ENCODE data around the gene TMEM217. TPM values are rescaled to one million over a fixed set of nuclear protein-coding genes. Genes with fewer than 3 reads are reported as not detected.
A peak's percentile ranks its signal among the peaks of the same experiment; 100 is the strongest.

Gene TMEM217
- total RNA-seq, 1 donor from 2014 or later: 0.84 TPM

DNA sequence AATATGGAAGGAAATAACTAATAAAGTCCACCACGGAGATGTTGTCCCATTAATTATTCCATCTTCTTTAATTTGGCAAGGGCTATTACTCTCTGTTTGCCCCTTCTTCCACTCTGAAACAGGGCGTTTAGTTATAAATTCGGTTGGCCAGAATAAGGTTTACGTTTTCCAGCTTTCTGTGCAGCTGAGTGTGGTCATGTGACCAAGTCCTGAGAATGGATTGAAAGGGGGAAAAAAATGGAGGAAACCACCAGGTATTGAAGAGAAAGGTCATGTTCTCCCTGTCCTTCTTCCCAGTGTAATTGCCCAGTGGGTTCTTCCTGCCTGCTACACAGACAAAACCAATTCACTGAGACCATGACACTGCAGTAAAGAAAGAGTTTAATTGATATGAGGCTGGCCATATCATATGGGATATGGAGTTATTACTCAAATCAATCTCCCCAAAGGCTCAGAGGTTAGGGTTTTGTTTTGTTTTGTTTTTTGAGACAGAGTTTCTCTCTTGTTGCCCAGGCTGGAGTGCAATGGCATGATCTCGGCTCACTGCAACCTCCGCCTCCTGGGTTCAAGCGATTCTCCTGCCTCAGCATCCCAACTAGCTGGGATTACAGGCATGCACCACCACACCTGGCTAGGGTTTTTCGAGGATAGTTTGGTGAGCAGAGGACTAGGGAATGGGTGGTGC, 14.7 kb downstream of the TMEM217 start:
- no peak for ATAC-seq

DNA sequence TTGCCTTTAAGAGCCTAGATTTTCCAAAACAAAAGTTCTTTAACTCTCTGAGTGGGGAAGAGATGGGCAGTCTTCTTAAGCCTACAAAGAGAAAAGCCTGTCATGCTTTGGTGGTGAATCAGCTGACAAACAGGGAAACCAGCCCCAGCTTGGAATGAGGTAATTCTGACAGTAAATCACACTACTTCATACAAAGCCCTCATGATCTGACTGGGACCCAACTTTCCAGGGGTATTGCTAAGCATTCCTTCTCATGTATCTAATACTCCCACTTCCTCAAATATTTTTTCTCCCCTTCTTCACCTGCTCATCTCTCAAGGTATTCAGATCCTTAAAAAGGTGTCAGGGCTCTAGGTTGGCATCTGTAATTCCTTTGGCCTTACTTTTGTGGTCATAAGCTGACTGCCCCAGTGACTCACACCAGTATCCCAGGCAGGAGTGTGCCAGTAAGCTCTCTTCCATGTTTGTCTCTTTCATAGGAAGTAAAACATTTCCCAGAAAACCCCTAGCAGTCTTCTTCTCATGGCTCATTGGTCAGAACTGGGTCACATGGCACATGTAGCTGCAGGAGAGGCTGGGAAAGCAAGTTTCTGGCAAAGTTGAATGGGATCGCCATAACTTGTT, 15.4 kb downstream of the TMEM217 start:
- peak; percentile 55 for ATAC-seq

DNA sequence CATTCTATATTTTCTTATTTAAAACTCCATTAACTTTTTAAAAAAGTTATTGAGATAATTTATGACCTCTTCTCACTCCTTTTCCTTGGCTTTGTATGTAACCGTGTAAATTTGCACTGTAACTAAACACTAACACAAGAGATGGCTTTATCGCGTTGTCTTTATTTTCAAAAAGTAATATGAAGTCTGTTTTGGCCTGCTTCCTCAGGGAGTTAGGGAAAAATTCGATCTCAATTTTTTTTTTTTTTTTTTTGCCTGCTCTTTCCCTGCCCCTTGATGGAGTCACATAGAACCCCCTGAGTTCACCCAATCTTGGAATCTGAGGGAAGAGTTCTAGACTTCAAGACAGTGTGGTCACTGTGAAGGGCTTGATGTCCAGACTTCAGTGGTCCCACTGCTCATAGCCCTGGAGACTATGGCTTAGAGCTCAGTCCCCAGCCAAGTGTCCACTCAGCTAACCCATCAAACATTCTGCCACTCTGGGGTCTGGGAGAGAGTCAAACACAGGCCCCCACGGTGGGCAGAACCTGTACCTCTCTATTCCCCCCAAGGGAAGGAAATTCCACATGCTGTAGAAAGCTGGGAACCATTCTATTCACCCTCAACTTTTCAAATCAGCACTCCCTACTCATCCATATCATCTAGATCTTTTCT, 16.0 kb downstream of the TMEM217 start:
- no peak for ATAC-seq

DNA sequence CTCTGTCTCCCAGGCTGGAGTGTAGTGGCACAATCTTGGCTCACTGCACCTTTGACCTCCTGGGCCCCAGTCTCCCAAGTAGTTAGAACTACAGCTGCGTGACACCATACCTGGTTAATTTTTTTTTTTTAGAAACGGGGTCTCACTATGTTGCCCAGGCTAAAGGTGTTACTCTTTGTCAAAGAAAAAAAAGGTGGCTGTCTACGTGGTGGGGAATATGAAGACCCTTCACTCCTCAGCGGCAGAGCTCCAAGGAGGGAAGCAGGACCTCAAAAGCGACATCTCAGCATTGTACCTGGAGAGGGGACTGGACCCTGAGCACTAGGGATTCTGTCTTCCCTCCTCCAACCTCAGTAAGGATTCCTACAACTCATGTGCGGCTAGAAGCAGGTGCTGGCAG, 16.8 kb downstream of the TMEM217 start:
- ATAC-seq: no peak

DNA sequence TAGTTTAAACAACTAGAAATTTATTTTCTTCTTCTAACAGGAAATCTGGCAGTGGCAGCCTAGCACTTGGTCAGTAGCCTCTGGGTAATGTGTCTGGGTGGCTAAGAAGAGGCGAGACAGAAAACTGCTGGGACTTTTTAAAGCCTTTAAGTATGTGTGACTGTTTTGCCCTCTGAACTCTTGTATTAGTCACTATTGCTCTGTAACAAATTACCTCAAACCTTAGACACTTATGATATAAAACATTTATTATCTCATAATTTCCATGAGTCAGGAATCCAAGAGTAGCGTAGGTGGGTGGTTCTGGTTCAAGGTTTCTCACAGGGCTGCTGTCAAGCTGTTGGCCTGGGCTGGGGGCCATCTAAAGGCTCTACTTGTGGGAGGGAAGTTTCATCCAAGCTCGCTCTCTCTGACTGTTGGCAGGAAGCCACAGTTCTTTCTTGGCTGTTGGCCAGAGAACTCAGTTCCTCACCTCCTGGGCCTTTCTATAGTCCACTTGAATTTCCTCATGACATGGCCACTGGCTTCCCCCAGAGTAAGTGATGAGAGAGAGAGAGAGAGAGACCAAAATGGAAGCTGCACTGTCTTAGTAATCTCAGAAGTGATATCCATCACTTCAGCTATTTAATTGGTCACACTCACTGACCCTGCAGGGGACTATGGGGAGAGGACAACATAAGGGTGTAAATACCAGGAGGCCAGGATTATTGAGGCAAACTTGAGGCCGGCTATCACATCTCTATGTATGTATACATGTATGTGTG, 17.8 kb downstream of the TMEM217 start:
- ATAC-seq: peak; percentile 66

DNA sequence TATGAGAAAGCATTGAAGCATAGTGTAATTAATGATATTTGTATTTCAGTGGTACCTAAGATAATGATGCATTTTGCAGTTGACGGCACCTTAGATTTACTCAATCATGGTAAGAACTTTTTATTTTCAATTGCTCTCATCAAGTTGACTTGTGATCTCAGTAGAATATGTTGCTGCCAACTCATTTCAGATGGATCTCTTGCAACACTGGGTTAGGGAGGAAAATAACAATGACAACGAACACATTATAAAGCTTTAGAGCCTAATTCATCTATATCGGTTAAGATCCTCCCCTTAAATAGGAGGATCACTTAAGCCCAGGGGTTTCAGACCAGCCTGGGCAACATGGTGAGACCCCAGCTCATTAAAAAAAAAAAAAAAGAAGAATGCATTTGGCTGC, 18.4 kb downstream of the TMEM217 start:
- ATAC-seq: no peak

DNA sequence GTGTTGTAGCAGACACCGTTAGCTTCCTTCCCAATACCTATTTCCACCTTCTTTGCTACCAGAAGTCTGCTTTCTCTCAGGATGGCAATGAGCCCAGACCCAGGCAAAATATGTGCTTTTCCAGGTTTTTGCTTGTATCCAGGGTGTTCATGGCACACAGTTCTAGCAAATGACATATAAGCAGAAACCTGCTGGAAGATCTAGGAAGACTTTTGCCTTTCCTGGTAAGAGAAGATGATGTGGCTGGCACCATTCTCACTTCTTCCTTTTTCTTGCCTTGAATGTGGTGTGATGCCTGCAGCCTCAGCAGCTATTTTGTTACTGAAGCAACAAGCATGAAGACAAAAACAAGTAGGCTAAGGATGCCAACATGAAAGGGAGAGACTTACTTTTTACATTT, 19.6 kb downstream of the TMEM217 start:
- ATAC-seq: no peak

DNA sequence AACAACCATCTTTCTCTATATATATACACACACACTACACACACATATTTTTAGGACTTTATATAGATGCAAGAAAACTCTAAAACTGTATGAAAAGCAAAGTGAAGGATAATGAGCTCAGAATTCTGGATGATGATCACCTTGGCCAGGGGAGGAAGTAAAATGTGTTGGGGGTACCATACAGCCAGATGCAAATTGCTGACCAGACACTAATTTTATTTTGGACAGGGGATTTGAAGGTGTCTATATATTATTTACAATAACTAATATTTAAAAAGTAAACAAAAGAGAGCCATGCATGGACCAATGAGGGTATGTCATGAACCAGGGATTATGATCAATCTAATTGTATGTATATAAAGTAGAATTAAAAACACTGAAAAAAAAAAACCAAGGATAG, 20.2 kb downstream of the TMEM217 start:
- no peak for ATAC-seq

DNA sequence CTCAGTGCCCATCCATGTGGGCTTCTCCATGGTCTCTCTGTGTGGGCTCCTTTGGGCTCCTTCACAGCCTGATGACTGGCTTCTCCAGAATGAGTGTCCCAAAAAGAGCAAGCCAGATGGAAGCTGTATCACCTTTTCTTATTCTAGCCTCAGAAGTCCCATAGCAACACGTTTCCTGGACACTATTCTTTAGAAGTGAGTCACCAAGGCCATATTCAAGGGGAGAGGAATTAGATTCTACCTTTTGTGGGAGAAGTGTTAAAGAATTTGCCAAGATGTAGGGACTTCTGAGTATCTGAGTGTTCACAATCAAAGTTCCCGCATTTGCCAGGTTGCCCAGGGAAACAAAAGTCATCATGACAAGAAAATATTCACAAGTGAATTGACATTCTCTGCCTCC, 21.0 kb downstream of the TMEM217 start:
- no peak for ATAC-seq

DNA sequence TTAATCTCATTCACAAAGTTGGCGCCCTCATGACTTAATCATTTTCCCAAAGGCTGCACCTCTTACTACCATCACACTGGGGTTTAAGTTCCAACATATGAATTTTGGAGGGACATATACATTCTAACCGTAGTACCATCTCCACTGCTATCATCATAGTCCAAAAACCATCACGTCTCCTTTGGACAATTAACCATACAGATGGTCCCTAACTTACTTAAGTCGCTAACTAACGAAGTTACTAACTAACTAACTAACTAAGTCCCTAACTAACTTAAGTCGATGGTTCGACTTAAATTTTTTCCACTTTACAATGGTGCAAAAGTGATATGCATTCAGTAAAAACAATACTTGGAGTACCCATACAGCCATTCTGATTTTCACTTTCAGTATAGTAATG, 24.4 kb downstream of the TMEM217 start:
- no peak for ATAC-seq

DNA sequence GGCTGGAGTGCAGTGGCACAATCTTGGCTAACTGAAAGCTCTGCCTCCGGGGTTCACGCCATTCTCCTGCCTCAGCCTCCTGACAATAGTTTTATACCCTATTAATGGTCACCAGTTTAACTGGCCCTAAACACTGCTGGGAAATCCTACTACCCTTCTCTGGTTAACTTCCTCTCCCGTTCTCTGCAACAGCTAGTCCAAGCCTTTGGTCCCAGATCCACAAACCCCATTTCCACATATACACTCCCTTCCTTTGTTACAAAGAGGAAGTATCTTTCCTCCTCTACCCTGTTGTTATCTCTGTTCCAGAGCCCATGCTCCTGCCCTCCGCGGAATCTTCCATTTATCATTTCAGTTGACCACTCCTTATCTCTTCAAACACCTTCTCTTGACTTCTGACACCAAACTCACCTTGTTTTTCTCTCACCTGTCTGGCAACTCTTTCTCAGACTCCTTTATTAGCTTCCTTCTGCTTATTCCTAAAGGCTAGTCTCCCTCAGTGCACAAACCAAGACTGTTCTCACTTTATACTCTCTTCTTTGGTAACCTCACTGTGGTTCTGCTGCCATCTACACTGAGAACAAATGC, 25.4 kb downstream of the TMEM217 start:
- ATAC-seq: no peak

DNA sequence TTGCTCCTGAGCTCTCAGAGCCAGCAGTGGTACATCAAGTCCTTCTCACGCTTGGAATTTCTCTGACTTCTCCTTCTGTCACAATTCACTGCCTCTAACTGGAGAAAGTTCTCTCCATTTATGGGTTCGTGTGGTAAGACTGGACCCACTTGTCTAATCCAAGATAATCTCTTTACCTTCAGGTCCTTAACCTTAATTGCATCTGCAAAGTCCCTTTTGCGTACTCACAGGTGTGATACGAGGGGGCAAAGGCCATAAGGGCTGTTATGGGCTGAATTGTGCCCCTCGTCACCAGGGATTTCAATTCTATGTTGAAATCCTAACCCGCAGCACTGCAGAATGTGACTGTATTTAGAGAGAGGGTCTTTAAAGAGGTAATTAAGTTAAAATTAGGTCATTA, 27.8 kb downstream of the TMEM217 start:
- ATAC-seq: no peak

DNA sequence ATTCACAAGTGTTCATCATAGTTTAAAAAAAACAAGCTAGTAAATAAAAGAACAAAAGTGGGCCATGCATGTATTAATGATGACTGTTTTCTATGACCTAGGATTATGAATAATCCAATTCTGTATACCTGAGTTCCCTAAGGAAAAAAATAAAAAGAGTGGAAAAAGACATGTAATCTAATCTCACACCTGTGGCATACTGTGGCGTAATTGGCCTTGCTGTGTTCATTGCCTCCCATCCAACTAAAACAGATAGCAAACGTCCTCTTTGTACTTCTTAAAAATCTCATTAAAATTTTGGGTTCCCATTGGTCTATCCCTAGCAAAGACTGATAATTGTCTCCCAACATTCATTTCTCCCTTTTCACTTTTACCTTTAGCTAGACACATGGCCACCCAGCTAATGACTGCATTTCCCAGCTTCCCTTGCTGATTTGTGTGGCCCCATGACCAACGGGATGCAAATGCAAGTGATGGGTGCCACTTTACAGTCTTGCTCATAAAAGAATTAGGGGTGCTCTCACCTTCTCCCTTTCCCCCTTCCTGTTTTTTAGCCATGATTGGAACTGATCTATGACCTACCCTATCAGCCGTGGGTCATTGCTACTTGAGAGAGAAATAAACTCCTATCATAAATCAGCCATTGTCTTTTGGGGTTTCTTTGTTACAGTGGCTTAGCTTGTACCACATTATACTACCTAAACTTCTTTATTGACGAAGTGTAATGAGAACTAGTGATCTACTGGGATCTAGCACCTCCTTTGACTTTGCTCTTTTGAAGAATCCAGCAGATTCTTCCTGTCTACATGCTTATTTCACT, 32.4 kb downstream of the TMEM217 start:
- ATAC-seq: no peak

DNA sequence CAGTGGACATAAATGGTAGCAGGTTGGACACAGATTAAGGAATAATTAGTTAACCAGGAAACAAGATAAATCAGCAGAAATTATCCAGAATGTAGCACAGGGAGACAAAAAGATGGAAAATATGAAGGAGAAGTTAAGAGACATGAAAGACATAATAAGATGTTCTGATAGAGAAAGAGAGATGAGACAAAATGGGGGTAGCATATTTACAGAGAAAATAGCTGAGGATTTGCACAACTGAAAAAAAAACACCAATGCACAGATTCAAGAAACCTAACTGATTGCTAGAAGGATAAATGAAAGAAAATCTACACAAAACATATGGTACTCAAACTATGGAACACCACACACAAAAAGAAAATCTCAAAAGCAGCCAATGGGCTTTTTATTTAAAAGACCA, 35.0 kb downstream of the TMEM217 start:
- ATAC-seq: no peak

DNA sequence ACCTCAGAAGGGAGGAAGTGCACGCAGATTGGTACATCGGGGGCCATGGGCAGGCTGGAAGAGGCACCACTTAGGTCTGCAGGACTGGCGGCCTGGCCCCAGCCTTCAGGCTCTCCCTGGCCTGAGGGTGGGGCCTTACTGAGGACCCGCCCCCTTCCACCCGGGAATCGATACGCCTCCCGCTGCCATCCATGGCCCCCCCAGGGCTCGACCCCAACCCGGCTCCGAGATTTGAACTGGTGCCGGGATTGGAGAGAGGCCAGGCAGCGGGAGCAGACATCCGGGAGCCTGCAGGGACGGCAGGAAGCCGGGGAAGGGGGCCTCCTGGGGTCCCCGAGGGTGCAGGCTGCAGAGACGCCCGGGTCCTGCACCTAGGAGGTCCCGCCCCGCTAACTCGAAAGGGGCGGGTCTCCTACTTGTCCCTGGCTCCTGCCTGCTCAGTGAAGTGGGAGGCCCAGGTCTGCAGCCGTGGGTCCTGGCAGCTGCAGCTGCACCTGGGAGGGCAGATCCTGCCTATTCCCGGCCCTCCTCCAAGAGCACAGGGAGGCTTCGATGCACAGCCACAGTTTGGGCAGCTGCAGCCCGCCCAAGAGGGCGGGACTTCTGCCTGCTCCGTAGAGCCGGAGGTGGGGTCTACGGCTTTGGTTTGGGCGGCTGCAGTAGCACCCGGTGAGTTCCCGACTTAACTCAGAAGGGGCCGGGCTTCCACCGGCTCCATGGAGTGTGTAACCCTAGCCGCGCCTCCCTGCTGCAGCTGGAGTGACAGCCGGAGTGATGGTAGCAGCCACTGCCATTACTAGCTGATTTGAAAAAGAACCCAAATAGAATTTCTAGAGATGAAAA, 35.6 kb downstream of the TMEM217 start:
- peak; percentile 97 for ATAC-seq

DNA sequence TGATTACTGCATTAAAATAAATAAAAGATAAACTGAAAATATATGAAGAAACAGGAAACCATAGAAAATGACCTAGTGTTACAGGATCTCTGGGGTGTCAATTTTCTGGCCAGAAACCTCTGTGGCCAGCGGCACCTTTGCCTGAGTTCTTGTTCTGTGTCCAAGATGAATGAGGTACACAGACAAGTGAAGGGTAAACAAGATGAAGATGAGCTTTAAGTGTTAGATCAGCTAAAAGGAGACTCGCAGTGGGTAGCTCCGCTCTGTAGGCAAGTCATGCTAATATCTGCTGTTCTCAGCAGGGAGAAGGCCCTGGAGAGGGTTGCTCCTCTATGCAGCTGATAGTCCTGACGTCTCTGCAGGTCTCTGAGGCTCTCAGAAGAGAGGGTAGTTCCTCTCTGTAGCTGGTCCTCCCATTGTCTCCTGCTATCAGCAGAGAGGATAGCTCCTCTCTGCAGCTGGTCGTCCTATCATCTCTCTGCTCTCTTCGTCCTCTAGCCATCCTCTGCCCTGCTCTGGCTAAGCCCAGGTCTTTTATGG, 36.3 kb downstream of the TMEM217 start:
- ATAC-seq: peak; percentile 4

DNA sequence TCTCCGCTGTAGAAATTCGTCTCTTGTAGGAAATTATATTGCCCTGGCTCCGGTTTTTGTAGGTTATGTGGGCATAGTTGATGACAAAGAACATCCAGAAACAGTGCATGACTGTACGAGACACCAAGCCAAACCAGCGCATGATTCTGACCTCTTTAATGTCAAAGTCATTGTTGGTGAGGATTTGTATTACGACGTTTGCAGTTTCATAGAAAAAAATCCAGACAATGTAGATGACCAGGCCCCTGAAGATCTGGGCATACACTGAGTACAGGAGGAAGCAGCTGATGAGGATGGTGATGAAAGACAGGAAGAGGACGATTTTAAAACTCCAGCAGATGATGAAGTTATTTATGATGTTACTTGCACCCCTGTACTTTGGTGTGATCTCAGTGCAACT, 39.4 kb downstream of the TMEM217 start:
- ATAC-seq: no peak

DNA sequence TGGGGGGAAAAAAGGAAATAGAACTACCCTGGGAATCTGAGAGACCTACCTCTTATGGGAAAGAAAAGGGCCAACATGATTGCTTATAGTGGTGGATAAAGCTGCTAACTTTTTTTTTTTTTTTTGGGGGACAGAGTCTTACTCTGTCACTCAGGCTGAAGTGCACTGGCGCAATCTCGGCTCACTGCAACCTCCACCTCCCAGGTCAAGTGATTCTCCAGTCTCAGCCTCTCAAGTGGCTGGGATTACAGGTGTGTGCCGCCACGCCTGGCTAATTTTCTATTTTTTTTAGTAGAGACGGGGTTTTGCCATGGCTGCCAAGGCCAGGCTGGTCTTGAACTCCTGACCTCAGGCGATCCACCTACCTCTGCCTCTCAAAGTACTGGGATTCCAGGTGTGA, 39.9 kb downstream of the TMEM217 start:
- ATAC-seq: no peak

DNA sequence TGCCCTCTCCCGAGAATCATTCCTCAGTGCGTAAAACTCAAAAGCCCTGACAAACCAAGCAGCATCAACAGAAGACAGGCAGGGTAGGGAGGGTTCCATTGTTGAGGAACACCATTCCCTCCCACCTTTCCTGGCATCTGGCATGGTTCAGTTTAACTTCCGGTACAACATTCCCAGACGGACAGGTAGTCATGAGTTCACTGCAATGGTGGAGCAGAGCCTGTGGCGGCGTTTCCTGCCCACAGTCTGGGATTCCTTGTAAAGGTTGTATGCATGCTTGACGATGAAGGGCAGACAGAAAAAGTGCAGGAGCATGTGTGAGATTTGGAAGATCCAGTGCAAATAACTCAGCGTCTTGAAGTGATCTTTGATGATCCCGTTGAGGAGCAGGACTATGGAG, 45.7 kb downstream of the TMEM217 start:
- ATAC-seq: no peak

DNA sequence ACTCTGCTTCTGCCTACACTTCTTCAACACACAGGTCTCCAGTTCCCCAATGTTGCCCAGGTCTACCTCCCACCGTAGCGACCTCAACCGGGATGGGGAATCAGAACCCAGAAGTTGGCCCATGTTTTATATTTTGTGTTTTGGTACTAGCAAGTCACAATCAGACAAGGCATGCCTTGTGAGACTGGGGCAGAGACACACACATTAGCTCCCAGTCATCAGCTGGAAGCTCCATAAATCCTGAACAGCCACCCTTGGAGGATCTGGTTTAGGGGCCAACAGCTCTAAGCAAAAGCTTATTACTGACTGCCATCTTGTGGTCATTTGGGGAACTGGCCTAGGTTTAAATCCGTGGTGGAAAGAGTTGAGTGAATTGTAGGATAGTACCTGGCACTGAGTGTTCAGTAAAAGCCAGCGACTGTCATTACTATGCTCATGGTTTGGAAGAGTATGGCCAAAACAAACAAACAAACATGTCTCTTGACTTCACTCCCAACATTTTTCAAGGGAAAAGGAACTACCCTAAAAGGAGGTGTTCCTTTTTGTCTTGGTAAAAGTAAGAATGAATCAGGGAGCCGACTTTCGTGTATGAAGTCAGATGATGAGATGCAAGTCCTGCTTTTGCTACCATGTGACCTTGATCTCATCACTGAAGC, 47.5 kb downstream of the TMEM217 start:
- peak; percentile 72 for ATAC-seq
